Tibial nerve (tissue), 4 donors: Measurements from ENCODE around the gene TMEM43.

ENCODE experiments used
- EP300 ChIP-seq, 2 donors: sonication (generic); formaldehyde crosslinking; IDR thresholded peaks; one replicate each; pipeline ENCODE4 v1.6.1; 2017; ENCODE audit warnings: antibody characterized with exemption in 2 of 2, mild to moderate bottlenecking in 1 of 2
- TF ChIP-seq, protein P1 (sequence below), 5 experiments: fragments of 200-600 bp in 3 of 5; fragments of 450-650 bp in 2 of 5; sonication (generic) in 3 of 5; IDR thresholded peaks; one replicate each; pipeline ENCODE4 v1.5.1; 2016 to 2019; ENCODE audit warnings: antibody characterized with exemption in 5 of 5, mild to moderate bottlenecking in 3 of 5, moderate library complexity in 2 of 5

DNA sequence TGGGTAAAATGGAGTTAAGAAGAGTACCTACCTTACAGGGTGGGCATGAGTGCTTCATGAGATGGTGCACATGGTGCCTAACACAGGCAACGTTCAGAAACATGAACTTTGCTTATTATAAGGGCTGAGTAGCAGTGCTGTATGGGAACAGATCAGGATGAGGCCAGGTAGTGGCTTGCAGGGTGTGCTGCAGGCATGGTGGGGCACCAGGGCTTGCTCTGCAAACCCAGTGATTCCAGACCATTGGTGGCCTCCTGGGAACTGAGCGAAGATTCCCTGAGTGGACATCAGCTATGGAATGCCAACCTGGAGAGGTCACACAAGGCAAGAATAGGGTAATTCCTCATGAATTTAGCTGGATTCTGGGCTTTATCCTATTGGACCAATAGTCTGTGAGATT, 15.8 kb downstream of the TMEM43 start:
- TF ChIP-seq, protein P1, sequence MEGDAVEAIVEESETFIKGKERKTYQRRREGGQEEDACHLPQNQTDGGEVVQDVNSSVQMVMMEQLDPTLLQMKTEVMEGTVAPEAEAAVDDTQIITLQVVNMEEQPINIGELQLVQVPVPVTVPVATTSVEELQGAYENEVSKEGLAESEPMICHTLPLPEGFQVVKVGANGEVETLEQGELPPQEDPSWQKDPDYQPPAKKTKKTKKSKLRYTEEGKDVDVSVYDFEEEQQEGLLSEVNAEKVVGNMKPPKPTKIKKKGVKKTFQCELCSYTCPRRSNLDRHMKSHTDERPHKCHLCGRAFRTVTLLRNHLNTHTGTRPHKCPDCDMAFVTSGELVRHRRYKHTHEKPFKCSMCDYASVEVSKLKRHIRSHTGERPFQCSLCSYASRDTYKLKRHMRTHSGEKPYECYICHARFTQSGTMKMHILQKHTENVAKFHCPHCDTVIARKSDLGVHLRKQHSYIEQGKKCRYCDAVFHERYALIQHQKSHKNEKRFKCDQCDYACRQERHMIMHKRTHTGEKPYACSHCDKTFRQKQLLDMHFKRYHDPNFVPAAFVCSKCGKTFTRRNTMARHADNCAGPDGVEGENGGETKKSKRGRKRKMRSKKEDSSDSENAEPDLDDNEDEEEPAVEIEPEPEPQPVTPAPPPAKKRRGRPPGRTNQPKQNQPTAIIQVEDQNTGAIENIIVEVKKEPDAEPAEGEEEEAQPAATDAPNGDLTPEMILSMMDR (IDR thresholded peaks at IDR 0.05), result no peak
- TF ChIP-seq EP300 (IDR thresholded peaks at IDR 0.05), result no peak
